ENCODE data around the gene YY1AP1. TPM values are rescaled to one million over a fixed set of nuclear protein-coding genes. Genes with fewer than 3 reads are reported as not detected.
"Not testable (repeated sequence)": the region's sequence is repeated elsewhere in the genome, so short reads cannot be mapped to it uniquely, and the experiment has no call there.

Gene YY1AP1
- total RNA-seq, 4 donors from 2014 or later = 64.5 to 144 (median 84.3) TPM

- H3K9me3 ChIP-seq = no peaks in the 10 kb centered on the region
- H3K27me3 ChIP-seq = no peaks in the 10 kb centered on the region
- no peak overlapping the region for H3K27ac ChIP-seq
- no peaks in the 10 kb centered on the region for H3K36me3 ChIP-seq
- H3K4me1 ChIP-seq = no peaks in the 10 kb centered on the region
- TF ChIP-seq POLR2A (IDR thresholded peaks at IDR 0.05) (no peak), CTCF (IDR thresholded peaks at IDR 0.05) (no peak)
- peak in 2 of 3 donors; percentile 58 to 64 for DNase-seq
- H3K4me3 ChIP-seq = no peak overlapping the region
Observed at GRCh38 chr1:155623357-155623756, 65.2 kb downstream of the YY1AP1 start.

- H3K9me3 ChIP-seq = no peaks in the 10 kb centered on the region
- H3K4me3 ChIP-seq = no peak overlapping the region
- no peak overlapping the region for H3K27ac ChIP-seq
- TF ChIP-seq CTCF (IDR thresholded peaks at IDR 0.05) = no peak
- TF ChIP-seq POLR2A (IDR thresholded peaks at IDR 0.05) = no peak
- H3K4me1 ChIP-seq = no peaks in the 10 kb centered on the region
- H3K27me3 ChIP-seq = no peaks in the 10 kb centered on the region
- H3K36me3 ChIP-seq = no peaks in the 10 kb centered on the region
- no peak for DNase-seq
Observed at GRCh38 chr1:155622191-155622590, 66.4 kb downstream of the YY1AP1 start.

GRCh38 chr1:155613226-155613625 lies 75.3 kb downstream of the YY1AP1 start:
- H3K9me3 ChIP-seq, H3K4me1 ChIP-seq, H3K4me3 ChIP-seq, H3K36me3 ChIP-seq, H3K27me3 ChIP-seq, H3K27ac ChIP-seq: not testable (repeated sequence)
- peak in 1 of 3 donors; percentile 1 for DNase-seq

GRCh38 chr1:155610257-155610647 lies 78.3 kb downstream of the YY1AP1 start:
- H3K4me1 ChIP-seq, H3K36me3 ChIP-seq, H3K27me3 ChIP-seq, H3K9me3 ChIP-seq, DNase-seq: not testable (repeated sequence)
- Histone ChIP-seq H3K27ac (peak overlapping the region in 1 of 4 donors; percentile 48), H3K4me3 (peak overlapping the region; percentile 52 to 88 (median 64))

GRCh38 chr1:155609515-155610256 lies 78.9 kb downstream of the YY1AP1 start, which contains the start of gene MSTO1:
TSS of gene MSTO1 (plus strand) at chr1:155610218. CDS start at chr1:155610249, 31 bp downstream.
- Histone ChIP-seq H3K27me3 (no peaks in the 10 kb centered on the region), H3K4me3 (peak within 1 kb of the TSS; percentile 52 to 88 (median 64)), H3K4me1 (peaks cover 0 to 3% (median 0%) of the 10 kb centered on the region in 4 donors), H3K27ac (peak within 1 kb of the TSS; percentile 48 to 79 (median 70)), H3K36me3 (peaks cover 0 to 8% (median 0%) of the 10 kb centered on the region in 3 donors), H3K9me3 (no peaks in the 10 kb centered on the region)
- peak; percentile 93 to 98 (median 95) for DNase-seq
- TF ChIP-seq POLR2A (IDR thresholded peaks at IDR 0.05) = peak in 1 of 2 donors; percentile 33
- peak in 1 of 6 experiments; percentile 14 for TF ChIP-seq CTCF (IDR thresholded peaks at IDR 0.05)

Other genes with a start within 250 kb of the YY1AP1 start
- 100 to 1,000 TPM in 1 of 4 donors, 10 to 100 TPM in 3; 58.3 to 101 (median 73.8) TPM for gene ASH1L, start 126.0 kb downstream of the YY1AP1 start, total RNA-seq
- 10 to 100 TPM in 3 of 4 donors, 1 to 10 TPM in 1; 6.8 to 52.0 (median 26.7) TPM for gene MSTO1, start 78.6 kb downstream of the YY1AP1 start, total RNA-seq
- 100 to 1,000 TPM in 3 of 4 donors, 10 to 100 TPM in 1; 72.8 to 160 (median 153) TPM for gene DAP3, start 317 bp upstream of the YY1AP1 start, total RNA-seq
- 100 to 1,000 TPM in 1 of 4 donors, 10 to 100 TPM in 3; 54.1 to 153 (median 71.8) TPM for gene GON4L, start 168.4 kb upstream of the YY1AP1 start, total RNA-seq
- gene SYT11, start 170.8 kb upstream of the YY1AP1 start, total RNA-seq = 1 to 10 TPM; 2.6 to 9.9 (median 4.7) TPM
- 10 to 100 TPM; 13.6 to 31.1 (median 17.4) TPM for gene RIT1, start 222.6 kb upstream of the YY1AP1 start, total RNA-seq
- gene KHDC4, start 245.6 kb upstream of the YY1AP1 start, total RNA-seq = 100 to 1,000 TPM in 2 of 4 donors, 10 to 100 TPM in 2; 71.5 to 146 (median 96.4) TPM